Measurements from ENCODE around the gene TCERG1L.

GRCh38 chr10:131193923-131194322, 117.6 kb downstream of the TCERG1L start:
- TF ChIP-seq CTCF (IDR thresholded peaks at IDR 0.05 in 8 of 11, conservative IDR thresholded peaks at IDR 0.05 in 3 of 11) (no peak), POLR2AphosphoS5 (IDR thresholded peaks at IDR 0.05) (no peak)
